NK-92 (cell line): Measurements from ENCODE around the gene PARD3.

ENCODE experiments used
- DNase-seq: peaks from one replicate; lab custom pipeline; 2025; ENCODE audit not compliant: unreplicated experiment; lab: John Stamatoyannopoulos, UW

Gene PARD3

DNA sequence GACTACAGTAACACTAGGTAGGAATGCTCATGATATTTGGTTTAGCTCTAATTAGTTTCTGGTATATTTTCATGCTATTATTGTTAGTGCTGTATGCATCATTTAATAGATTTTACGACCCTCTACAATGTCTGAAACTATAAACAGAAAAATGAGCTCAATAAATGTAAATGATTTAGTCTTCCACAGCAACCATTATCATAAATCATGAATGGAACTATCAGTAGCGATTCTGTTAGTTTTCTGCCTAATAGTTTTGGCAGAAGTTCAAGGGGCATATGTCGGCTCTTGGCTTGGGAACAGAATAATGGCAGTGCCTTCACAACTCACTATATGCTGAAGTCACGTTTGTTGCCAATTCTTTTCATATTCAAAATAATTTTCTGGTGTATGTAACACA, 494.8 kb downstream of the PARD3 start:
- DNase-seq, result no peak

DNA sequence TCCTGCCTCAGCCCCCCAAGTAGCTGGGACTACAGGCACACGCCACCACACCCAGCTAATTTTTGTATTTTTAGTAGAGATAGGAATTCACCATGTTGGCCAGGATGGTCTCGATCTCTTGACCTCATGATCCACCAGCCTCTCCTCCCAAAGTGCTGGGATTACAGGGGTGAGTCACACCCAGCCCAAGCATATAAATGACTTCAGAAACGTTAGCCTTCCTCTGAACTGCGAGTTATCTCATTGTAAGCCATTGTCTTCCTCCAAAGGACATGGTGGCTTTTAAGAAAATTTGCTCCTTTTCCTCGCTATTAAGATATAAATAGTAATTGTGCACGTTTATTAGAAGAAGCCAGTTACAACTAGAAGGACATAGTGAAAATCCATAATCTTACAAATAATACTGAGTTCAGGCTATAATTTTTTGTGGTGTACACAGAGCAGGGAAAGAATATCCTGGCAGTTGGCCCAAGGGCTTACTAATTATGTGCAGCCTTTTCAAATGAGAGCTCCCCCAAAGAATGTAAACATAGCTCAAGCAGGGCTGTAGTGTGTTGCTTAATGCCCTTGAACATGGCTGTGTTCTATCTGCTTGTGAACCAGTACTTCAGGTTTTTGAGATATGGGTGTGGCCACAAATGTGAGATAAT, 495.8 kb downstream of the PARD3 start:
- DNase-seq, result no peak

DNA sequence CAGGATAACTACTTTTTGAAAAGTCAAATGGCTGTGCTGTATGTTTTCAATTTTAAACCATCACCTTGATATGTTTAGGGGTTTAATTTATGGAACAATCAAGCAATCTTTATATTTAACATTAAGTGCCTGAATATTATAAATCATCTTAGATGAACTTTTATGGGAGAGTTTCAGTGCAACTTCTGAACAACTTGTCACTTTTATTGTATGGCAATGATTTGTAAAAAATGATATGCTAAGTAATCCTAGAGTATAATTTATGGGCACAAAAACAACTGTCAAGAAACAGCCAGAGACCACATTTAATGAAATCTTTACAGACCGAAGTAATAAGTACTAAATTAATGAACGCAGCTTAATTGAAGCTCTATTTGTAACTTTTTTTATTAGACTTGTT, 498.9 kb downstream of the PARD3 start:
- DNase-seq, result no peak

DNA sequence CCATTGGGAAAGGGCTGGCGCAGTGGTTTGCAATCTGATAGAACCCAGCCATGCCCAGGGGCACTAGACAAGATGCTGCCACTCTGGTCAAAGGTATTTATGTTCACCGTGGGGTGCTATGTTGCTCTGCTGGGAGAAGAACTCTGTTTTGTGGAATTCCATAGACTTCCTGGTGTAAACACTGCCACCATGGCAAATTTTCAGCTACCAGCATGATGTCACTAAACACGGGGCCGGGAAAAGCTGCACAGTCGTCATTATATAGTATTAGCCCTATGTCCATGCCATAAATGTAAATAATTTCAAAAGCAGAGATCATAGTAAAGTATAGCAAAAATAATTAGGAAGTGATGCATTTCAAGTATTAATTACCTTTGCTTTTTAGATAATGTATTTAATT, 500.6 kb downstream of the PARD3 start:
- DNase-seq, result no peak

DNA sequence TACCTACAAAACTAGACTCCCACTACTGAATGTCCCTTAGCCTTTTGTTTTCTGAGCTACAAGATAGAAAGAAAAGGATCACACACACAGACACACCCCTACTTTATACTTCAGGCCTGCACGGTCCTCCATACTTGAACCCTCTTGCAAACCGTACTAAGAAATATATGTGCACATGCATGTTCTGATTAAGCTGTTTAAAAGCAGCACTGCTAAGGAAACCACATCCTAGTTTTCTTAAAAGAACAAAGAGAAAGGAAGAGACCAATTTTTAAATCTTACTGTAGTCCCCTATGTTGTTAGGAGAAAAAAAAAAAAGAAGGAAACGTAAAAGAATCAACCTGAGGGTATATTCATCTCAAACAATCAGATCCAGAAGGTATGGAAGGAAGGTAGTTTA, 501.2 kb downstream of the PARD3 start:
- DNase-seq, result no peak

DNA sequence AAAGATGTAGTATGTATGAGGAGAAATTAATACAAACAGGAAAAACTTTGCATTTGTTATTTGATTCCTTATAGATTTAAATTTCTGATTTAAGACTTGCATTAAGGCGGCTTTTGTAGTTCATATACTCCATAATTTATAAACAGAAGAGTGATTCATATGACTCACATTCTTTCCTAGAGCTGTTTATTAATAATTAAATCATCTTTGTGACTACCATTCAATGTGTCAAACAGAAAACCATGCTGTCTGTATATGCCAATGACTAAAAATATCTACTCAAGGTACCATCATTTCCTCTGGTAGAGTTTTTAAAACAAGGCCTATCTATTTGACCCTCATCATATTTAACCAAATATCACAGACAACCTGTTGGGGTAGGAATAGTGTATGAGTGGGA, 501.7 kb downstream of the PARD3 start:
- DNase-seq, result no peak

DNA sequence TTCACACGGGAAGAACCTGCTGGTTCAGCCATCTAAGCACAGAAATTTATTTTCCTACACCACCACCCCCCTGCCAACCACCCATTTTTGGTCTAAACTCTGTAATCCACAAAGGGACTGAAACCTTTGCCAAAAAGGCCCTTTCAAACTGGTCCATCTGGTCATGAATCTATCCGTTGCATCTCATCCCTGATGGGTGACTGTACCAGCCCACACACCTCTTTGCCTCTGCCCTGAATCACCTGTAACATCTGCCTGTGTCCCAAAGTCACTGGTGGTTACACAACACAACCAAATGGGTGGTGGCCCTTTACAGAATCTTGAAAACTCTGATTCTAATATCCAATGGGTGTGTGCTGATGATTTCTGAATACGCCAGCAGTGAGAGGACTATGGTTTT, 503.4 kb downstream of the PARD3 start:
- no peak for DNase-seq

DNA sequence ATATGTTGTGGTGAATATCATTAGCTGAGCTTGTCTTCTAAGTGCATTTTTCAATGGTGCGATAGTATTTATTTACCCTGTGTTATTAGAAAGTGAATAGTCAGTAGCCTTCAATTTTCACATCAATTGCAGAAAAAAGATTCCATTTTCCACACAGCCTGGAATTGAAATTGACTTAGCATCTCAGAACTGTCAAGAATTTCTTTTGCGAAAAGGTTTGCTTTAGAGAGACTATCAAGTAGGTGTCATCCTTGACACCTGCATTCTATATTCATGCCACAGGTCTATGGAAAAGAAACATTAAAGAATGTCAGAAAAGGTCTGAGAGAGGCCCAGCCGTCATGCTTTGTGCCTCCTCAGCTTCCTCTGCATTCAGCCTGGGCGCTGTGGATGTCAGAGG, 504.9 kb downstream of the PARD3 start:
- no peak for DNase-seq

DNA sequence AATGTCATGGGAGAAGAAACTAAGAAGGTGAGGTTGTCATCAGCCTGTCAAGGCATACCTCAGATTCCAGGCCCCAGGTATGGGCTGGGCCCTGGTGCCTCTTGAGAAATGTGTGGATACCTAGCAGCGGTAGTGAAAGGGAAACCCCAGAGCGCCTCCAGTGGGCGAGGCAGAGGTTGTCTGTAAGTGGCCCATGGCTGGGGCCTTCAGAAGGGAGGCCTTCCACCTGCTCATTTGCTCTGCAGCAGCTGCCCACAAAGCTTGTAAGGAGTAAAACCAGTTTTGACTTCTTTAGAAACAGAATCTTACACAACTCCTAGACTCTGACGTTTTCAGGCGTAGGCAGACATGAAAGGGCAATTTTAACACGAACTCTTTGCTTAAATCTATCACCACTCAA, 509.9 kb downstream of the PARD3 start:
- DNase-seq, result no peak

DNA sequence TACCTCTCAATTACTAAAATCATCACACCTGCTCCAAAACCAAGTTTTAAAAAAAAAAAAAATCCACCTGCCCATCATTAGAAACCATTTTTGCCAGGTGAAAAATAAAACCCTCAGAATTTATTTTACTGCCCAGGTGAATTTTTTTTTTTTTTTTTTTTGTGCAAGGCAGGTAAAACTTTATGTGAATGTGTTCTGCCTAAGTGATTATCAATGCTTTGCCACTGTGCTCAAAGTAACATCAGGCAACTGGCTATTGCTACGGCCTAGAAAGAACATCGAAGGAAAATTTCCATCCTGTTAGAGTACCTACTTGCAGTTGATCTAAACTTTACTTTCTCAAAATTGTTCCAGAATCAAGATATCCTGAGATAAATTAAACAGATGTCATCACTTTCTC, 512.1 kb downstream of the PARD3 start:
- DNase-seq, result no peak

DNA sequence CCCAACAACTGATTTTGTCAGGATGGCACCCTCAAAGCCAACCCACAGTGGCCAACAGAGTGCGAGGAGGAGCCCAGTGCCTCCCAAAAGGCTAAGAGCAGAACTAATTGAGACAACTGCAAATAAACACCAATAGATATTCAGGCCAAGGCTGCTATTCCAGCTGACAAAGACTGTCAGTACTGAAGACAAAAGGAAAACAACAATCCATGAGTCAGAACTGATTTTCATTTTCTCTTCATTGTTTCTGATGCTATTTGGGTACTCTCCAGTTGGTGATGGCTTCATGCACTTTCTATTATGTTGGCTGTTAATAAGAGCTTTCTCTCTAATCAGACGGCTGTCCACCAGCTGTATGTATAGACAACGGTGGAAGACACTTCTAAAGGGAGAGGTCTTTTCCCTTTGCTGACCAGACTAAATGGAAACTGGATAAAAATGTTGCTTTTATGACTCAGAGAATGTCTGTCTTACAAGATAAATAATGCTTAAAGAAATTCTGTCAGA, 515.9 kb downstream of the PARD3 start:
- DNase-seq, result no peak

DNA sequence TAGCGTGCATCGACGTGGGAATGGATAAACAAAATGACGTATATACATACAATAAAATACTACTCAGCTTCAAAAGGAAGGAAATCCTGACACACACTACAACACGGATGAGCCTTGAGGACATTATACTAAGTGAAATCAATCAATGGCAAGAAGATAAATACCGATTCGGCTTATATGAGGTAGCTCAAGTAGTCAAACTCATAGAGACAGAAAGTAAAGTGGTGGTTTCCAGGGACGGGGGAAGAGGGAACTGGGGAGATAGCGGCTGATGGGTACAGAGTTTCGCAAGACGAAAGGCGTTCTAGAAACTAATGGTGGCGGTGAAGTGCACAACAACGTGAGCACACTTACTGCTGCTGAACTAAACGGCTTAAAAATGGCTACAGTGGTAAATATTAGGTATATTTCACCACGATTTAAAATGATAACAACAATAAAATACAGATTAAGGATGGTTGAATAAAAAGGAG, 516.7 kb downstream of the PARD3 start:
- no peak for DNase-seq

DNA sequence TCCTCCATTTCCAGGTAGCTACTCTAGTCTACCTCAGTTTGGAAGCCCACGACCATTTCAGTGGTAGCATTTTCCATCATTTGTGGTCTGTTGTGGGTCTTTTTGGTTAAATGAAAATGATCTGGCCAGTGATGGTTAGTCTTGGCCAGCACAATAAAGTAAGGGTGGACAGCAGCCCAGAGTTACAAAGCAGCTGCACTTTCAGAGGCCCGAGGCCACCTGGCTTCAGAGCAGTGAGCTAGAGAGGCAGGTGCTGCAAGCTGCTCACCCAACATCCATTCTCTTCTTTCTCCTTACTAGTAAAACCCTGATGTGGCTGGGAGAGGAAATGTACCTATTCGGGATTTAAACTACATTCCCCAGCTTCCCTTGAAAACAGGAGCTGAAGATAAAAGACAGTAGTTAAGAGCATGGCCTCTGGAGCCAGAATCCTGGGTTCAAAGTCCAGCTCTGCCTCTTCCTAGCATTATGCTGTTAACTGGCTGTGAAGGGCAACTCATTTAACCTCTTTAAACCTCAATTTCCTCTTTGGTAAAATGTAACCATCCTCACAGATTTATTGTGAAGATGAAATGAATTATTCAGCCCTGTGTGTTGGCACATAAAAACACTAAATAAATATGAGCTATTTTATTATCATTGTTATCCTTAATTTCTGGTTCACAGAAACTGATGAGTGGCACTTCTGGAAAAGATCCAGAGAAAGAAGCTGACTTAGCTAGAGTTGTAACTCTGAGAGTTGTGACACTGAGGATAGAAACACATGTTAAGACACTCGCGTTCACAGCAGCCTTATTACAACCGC, 517.4 kb downstream of the PARD3 start:
- DNase-seq, result no peak

DNA sequence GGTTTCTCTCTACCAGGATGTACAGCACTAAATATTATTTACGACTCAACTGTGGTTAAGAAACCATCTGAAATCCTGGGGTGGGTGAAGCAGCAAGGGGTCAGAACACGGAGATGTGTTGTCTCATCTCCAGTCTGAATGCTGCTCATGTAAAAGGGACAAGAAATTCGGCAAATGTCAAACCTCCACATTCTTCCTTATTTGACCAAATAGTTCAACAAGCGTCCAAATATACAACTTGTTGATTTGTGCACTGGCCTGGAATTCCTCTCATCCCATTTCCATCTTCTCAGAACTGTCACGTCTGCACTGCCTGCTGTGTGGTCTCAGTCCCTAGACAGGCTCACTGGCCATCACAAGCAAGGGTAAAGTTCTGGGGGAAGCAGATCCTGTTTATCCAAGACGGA, 520.0 kb downstream of the PARD3 start:
- no peak for DNase-seq

DNA sequence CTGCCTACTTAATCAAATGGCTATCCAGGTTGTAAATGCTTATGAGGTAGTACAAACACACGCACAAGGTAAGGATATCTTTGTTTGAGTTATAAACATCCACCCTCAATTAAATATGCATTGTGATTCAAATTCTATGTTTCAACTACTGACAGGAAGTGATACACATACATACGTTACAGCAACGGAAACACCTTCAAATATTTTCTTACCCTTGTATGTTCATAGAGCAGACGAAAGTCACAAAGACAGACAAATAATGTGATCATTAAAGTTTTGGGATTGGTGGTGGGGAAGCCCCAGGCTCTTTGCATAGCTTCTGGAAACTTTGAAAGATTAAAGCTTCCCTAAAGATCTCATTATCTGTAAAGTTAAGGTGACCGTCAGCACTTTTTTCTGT, 521.0 kb downstream of the PARD3 start:
- DNase-seq, result no peak

DNA sequence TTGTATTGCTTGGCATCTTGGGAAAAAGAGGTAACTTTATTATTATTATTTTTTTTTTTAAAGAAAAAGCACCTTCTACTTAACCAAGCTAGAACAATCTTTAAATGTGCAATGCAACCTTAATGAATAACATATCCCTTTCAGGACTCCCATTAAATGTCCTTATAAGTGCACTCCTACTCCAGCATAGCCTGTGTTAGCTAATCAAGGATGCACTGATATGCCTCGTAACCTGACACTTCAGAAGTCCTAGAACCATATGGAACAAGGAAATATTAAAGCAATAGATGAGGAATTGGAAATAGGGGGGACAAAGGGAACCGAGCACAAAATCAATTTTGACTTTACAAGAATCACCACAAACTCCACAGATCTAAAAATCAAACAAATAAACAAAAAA, 522.4 kb downstream of the PARD3 start:
- no peak for DNase-seq

DNA sequence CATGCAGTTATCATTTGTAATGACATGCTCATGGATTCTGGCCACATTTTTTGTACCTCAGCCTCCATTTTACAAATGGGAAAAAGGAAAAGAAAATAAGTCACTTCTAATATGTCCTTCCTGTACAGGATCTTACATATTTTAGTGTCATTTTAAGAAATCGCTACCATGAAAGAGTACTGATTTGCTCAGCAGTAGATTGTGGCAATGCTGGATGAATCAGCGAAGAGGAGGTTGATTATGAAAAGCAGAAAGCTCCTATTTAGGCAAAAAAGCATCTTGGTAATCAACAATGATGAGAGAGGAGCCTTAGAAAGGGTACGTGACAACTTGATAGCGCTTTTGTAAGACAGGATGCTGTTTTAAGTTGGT, 522.9 kb downstream of the PARD3 start:
- no peak for DNase-seq

DNA sequence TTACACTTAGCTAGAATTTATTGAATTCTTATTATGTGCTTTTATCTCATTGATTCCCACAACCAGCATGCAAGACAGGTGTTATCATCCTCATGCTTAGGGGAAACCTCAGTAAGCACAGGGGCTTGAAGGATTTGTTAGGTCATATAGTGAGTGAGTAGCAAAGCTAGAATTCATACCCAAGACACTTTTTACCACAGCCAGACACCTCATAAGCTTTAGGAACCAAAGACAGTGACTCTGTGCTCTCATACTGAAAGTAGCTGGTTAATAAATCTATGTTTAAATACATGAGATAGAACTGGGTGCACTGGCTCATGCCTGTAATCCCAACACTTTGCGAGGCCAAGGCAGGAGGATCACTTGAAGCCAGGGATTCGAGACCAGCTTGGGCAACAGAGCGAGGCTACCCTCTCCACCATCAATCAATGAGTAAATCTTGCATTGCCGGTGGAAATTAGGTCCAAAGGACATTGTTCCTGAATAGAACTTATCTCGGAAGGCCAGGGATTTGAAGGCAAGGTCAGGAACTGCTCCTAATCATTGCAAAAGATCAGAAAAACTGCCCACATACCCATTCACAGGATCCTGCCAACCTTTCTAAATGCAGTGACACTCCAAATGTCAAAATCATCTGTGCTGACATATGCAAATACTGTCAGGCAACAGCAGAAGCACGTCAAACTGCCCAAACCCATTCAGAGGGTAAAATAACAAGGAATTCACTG, 523.5 kb downstream of the PARD3 start:
- no peak for DNase-seq

DNA sequence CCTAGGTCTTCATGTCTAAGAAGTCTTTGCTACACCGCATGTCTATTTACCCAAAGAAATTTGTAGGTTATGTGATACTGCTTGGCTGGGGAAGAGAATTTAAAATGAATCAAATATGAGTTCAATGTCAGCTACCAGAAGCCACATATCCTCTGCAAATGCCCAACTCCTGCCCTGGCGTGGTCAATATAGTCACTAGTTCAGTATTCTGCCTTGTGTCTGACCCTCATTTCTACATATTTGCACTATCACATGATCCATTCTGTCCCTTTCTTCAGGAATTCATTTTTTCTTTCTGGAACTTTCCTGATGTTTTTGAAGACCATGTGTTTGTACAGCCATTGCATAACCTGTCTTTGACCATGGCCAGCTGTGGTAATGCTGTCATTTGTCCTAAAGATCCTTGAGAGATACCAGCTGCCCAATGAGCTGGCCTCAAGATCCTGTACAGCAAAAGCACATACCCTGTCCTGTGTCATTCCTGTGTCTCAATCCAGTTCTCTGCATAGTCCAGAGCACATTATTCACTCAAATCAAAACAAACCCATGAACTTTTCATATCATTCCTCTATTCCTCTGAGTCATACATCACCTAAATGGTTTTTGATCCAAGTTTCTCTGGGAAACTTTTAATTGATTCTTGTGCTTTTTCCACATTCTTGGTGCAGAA, 524.5 kb downstream of the PARD3 start:
- DNase-seq, result no peak

DNA sequence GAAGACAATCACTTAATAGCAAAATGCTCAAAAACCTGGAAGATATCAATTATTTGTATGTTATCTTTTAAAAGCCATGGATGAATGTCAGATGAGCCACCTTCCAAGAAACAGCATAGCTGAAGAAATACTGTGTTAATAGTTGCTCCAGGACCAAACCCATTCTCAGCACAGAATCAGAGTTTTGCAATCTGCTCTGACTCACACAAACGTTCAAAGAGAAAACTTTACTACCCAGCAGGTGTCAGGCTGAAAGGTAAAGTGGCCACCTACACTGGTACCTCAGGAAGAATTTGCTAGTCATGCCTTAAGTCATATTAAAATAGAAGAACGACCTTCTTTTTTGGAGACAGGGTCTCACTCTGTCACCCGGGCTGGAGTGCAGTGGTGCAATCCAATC, 526.5 kb downstream of the PARD3 start:
- DNase-seq, result no peak

DNA sequence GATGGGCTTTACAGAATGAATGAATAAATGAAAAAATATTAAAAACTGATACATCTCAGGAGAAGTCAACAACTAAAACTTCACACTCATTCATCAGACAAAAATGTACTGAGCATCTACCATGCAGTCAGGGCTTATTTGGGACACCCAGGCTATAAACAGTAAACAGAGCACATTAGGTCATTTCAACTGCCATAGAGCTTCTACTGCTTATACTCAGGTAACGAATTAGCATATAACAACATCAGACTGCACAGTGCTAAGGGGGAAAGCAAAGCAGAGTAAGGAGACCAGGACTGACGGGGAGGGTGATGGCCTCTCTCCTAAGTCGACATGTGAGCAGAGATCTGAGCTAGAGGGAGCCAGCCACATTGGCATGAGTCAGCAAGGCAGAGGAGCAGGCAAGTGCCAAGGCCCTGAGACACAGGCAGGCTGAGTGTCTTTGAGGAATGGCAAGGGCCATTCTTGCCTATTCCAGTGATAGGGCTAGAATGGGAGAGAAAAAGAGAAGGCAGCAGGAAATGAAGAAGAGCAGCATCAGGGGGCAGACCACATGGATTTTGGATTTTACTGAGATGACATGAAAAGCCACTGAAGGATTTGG, 528.9 kb downstream of the PARD3 start:
- DNase-seq, result no peak
